ENCODE results near the gene XPO6.

Gene XPO6

GRCh38 chr16:28208131-28208530 is 3.6 kb downstream of the XPO6 start:
- no peak for DNase-seq (ENCODE audit: low read depth)
- no peak for TF ChIP-seq CTCF (conservative IDR thresholded peaks at IDR 0.05; ENCODE audit: low read length)
- H3K4me3 ChIP-seq (ENCODE audit: low read length) = no peak overlapping the region

- no peak overlapping the region for H3K4me3 ChIP-seq (ENCODE audit: low read length)
- DNase-seq (ENCODE audit: low read depth) = peak; percentile 30
- no peak for TF ChIP-seq CTCF (conservative IDR thresholded peaks at IDR 0.05; ENCODE audit: low read length)
Measured at GRCh38 chr16:28207399-28207798, 4.4 kb downstream of the XPO6 start.

- DNase-seq (ENCODE audit: low read depth) = no peak
- no peak for TF ChIP-seq CTCF (conservative IDR thresholded peaks at IDR 0.05; ENCODE audit: low read length)
- H3K4me3 ChIP-seq (ENCODE audit: low read length) = no peak overlapping the region
Measured at GRCh38 chr16:28205974-28206373, 5.8 kb downstream of the XPO6 start.

GRCh38 chr16:28205117-28205899 is 6.5 kb downstream of the XPO6 start:
- no peak overlapping the region for H3K4me3 ChIP-seq (ENCODE audit: low read length)
- TF ChIP-seq CTCF (conservative IDR thresholded peaks at IDR 0.05; ENCODE audit: low read length) = no peak
- DNase-seq (ENCODE audit: low read depth) = no peak

GRCh38 chr16:28204622-28205021 is 7.1 kb downstream of the XPO6 start:
- no peak for TF ChIP-seq CTCF (conservative IDR thresholded peaks at IDR 0.05; ENCODE audit: low read length)
- no peak overlapping the region for H3K4me3 ChIP-seq (ENCODE audit: low read length)
- no peak for DNase-seq (ENCODE audit: low read depth)

GRCh38 chr16:28204204-28204603 is 7.6 kb downstream of the XPO6 start:
- H3K4me3 ChIP-seq (ENCODE audit: low read length) = no peak overlapping the region
- no peak for TF ChIP-seq CTCF (conservative IDR thresholded peaks at IDR 0.05; ENCODE audit: low read length)
- DNase-seq (ENCODE audit: low read depth) = no peak

- DNase-seq (ENCODE audit: low read depth) = no peak
- TF ChIP-seq CTCF (conservative IDR thresholded peaks at IDR 0.05; ENCODE audit: low read length) = no peak
- H3K4me3 ChIP-seq (ENCODE audit: low read length) = no peak overlapping the region
Measured at GRCh38 chr16:28202147-28202746, 9.5 kb downstream of the XPO6 start.

Measured in AG10803 (cell line).